Measurements from ENCODE around the gene DCC.
A peak's percentile ranks its signal among the peaks of the same experiment; 100 is the strongest.

The DCC gene

DNA sequence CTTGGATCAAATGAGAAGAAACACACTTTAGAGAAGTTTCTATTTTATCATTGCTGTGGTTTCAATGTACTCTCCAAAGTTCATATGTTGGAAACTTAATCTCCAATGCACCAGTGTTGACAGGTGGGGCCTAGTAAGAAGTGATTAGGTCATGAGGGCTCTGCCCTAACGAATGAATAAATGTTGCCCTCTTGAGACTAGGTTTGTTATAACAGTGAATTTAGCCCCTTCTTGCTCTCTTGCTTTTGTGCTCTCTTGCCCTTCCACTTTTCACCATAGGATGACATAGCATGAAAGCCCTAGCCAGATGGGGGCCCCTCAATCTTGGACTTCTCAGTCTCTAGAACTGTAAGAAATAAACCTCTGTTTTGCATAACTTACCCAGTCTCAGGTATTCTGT, 664.8 kb downstream of the DCC start:
- DNase-seq (ENCODE audit: low read depth) = no peak
- no peak overlapping the region for H3K4me3 ChIP-seq (ENCODE audit: low read length)
- TF ChIP-seq, protein P1, sequence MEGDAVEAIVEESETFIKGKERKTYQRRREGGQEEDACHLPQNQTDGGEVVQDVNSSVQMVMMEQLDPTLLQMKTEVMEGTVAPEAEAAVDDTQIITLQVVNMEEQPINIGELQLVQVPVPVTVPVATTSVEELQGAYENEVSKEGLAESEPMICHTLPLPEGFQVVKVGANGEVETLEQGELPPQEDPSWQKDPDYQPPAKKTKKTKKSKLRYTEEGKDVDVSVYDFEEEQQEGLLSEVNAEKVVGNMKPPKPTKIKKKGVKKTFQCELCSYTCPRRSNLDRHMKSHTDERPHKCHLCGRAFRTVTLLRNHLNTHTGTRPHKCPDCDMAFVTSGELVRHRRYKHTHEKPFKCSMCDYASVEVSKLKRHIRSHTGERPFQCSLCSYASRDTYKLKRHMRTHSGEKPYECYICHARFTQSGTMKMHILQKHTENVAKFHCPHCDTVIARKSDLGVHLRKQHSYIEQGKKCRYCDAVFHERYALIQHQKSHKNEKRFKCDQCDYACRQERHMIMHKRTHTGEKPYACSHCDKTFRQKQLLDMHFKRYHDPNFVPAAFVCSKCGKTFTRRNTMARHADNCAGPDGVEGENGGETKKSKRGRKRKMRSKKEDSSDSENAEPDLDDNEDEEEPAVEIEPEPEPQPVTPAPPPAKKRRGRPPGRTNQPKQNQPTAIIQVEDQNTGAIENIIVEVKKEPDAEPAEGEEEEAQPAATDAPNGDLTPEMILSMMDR (IDR thresholded peaks at IDR 0.05; ENCODE audit: insufficient read depth, low read depth, low read length, missing control alignments) = no peak

DNA sequence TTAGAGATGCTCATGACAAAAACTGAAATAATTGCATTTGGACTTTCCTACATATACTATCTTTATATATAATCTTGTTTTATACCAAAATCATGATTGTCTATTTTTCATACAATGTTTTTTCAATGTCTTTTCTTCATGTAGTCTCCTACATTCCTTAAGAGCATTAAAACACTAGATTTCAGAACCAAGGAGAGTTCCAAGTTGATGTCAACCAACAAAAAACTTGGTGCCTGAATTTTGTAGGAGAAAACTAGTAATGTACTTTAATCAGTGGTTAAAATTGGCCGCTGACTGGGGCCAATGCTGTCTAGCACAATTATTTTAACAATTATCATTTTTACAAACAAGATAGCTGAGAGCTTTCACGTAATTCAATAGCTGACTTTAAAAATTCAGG, 678.8 kb downstream of the DCC start:
- DNase-seq (ENCODE audit: low read depth) = peak; percentile 29
- H3K4me3 ChIP-seq (ENCODE audit: low read length) = no peak overlapping the region
- TF ChIP-seq, protein P1 (IDR thresholded peaks at IDR 0.05; ENCODE audit: insufficient read depth, low read depth, low read length, missing control alignments) = no peak

DNA sequence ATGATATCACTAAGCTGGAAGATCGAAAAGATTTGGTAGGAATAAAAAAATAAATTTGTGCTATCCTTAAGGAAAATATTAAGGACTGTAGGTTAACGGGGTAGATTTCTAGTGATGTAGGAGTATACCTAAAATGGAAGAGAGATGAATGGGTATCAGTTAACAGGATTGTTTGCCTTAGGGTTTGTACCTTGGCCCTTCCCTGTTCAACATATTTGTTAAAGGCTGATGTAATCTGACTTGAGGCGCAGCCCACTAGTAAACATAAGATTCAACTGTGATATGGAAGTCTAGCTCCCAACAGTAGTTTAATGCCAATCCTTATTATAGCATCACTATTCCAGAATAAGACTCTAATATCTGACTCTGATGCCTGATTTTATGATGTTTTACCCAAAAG, 685.2 kb downstream of the DCC start:
- TF ChIP-seq, protein P1 (IDR thresholded peaks at IDR 0.05; ENCODE audit: insufficient read depth, low read depth, low read length, missing control alignments) = no peak
- no peak overlapping the region for H3K4me3 ChIP-seq (ENCODE audit: low read length)
- no peak for DNase-seq (ENCODE audit: low read depth)

DNA sequence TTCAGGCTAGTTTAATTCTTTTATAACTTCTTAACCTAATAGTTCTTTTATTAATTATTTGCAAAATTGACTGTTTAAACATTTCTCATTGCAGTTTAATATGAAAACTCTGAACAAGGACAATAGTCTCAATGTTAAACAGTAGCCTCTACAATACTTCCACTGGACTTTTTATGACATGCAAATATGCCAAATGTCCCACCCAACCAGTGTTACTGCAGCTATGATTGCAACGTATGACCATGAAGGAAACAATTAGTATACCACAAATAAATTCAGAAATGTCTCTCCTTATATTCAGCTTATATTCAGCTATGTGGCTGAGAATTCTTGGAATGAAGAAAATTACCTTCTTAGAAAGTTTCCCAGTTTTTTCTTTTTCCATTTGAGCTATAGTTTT, 688.6 kb downstream of the DCC start:
- TF ChIP-seq, protein P1 (IDR thresholded peaks at IDR 0.05; ENCODE audit: insufficient read depth, low read depth, low read length, missing control alignments) = no peak
- DNase-seq (ENCODE audit: low read depth) = no peak
- H3K4me3 ChIP-seq (ENCODE audit: low read length) = no peak overlapping the region

DNA sequence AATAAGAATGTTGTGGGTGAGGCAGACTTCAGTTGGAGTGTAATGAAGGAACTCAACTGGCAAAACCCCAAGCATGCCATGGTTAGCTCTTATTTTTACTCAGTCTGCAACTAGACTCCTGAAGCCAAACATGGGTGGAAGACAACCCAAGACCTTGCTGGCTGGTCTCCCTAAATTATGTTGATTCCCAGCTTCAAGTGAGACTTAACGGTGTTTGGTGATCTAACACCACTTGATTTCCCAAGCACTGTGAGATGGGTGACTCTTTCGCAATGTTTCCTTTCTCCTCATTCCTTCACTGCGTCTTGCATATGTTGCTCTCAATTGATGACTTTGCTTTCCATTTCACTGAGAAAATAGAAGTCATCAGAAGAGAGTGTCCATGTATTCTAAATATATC, 693.1 kb downstream of the DCC start:
- no peak overlapping the region for H3K4me3 ChIP-seq (ENCODE audit: low read length)
- TF ChIP-seq, protein P1 (IDR thresholded peaks at IDR 0.05; ENCODE audit: insufficient read depth, low read depth, low read length, missing control alignments) = no peak
- DNase-seq (ENCODE audit: low read depth) = no peak

DNA sequence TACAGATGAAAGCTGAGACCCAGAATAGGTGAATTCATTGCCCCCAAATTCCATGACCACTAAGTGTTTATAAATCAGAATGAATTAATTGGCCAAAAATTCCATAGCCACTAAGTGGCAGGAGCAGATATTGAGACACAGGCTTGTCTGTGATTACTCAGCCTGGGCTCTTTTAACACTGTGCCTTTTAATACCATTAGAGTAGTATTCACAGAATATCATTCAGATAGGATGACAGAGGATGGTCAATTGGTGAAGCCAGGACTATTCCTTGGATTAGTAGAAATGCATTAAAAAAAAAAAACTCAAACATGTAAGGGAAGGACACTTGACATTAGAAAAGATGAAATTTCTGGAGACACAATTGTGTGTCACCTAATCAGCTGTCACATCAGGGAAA, 698.6 kb downstream of the DCC start:
- no peak for DNase-seq (ENCODE audit: low read depth)
- TF ChIP-seq, protein P1 (IDR thresholded peaks at IDR 0.05; ENCODE audit: insufficient read depth, low read depth, low read length, missing control alignments) = no peak
- H3K4me3 ChIP-seq (ENCODE audit: low read length) = no peak overlapping the region

DNA sequence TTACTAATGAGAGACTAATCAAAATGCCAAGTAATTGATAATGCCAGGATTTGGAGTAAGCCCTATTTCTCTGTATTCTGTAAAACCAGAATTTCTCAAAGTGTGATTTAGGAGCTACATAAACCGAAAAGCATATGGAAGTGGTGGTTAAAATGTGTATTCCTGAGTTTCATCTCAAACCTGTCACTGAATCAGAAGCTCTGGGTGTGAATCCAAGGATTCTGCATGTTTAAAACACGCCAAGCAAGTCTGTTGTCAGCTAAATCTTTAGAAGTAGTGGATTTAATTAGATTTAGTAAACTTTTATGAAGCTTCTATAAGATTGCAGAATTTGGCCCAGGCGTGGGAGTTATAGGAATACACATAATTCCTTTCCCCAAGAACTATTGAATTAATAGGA, 700.3 kb downstream of the DCC start:
- TF ChIP-seq, protein P1 (IDR thresholded peaks at IDR 0.05; ENCODE audit: insufficient read depth, low read depth, low read length, missing control alignments) = no peak

More for the DNA sequence above, 700.3 kb downstream of the DCC start:
- H3K4me3 ChIP-seq (ENCODE audit: low read length) = no peak overlapping the region
- DNase-seq (ENCODE audit: low read depth) = no peak
